Measurements from ENCODE around the gene CRYGC.

CRYGC gene

GRCh38 chr2:208092093-208092832, 37.4 kb downstream of the CRYGC start:
- no peak for DNase-seq

GRCh38 chr2:208090420-208090819, 39.2 kb downstream of the CRYGC start:
- DNase-seq = no peak

- no peak for DNase-seq
Measured at GRCh38 chr2:208086029-208086428, 43.6 kb downstream of the CRYGC start.

GRCh38 chr2:208083807-208084206, 45.8 kb downstream of the CRYGC start:
- DNase-seq = no peak
